Lung (tissue), 12 donors: Measurements from ENCODE around the gene DAGLA. TPM values are rescaled to one million over a fixed set of nuclear protein-coding genes. Genes with fewer than 3 reads are reported as not detected.

ENCODE experiments used
- ATAC-seq: fragments of 200-7000 bp; cut with Tn5 transposase; one replicate; pipeline ENCODE4 v1.9.1; 2020; ENCODE audit warnings: moderate number of reproducible peaks; ENCODE audit not compliant: insufficient read depth, low FRiP score
- DNase-seq, 3 donors: peaks; one replicate each; pipeline ENCODE4 v3.0.0-alpha.2; 2013 to 2017
- H3K27ac ChIP-seq, 2 donors: one replicate each; pipeline ENCODE4 v1.5.1; 2013; ENCODE audit warnings: mild to moderate bottlenecking in 2 of 2, moderate library complexity in 2 of 2, control low read depth in 1 of 2, inconsistent platforms in 1 of 2, low read depth in 1 of 2, low read length in 1 of 2
- H3K27me3 ChIP-seq, 3 donors: one replicate each; pipeline ENCODE4 v1.5.1; 2013; ENCODE audit warnings: low read length in 2 of 3; ENCODE audit not compliant: control insufficient read depth in 3 of 3, insufficient read depth in 3 of 3
- H3K36me3 ChIP-seq, 4 donors: one replicate each; pipeline ENCODE4 v1.5.1; 2013; ENCODE audit warnings: low read length in 4 of 4, mild to moderate bottlenecking in 1 of 4, moderate library complexity in 1 of 4; ENCODE audit not compliant: control insufficient read depth in 4 of 4, insufficient read depth in 4 of 4
- H3K4me1 ChIP-seq, 5 donors: one replicate each; pipeline ENCODE4 v1.5.1; 2013; ENCODE audit warnings: low read length in 5 of 5, mild to moderate bottlenecking in 2 of 5, moderate library complexity in 1 of 5; ENCODE audit not compliant: control insufficient read depth in 5 of 5, insufficient read depth in 5 of 5
- H3K4me3 ChIP-seq: one replicate; pipeline ENCODE4 v1.5.1; 2013; ENCODE audit warnings: mild to moderate bottlenecking, control low read depth, moderate library complexity
- H3K9ac ChIP-seq, 2 donors: one replicate each; pipeline ENCODE4 v1.5.1; 2013; ENCODE audit warnings: low read length in 2 of 2, control low read depth in 1 of 2; ENCODE audit not compliant: insufficient read depth in 1 of 2
- H3K9me3 ChIP-seq, 4 donors: one replicate each; pipeline ENCODE4 v1.5.1; 2013; ENCODE audit warnings: low read length in 3 of 4, mild to moderate bottlenecking in 1 of 4, moderate library complexity in 1 of 4; ENCODE audit not compliant: control insufficient read depth in 4 of 4, insufficient read depth in 3 of 4
- WGBS, 2 donors: extraction: QIAGEN DNeasy Blood & Tissue Kit; methylation state at CpG; one replicate each; pipeline ENCODE4 v1.1.7; 2013; 5-methylcytosine and 5-hydroxymethylcytosine counted together
- polyA plus RNA-seq, 2 donors: library from polyadenylated mRNA; stranded (reverse); fragments of 200-250 nt; gene quantifications; one replicate each; pipeline ENCODE4 v1.2.1, GENCODE V29; 2013
- total RNA-seq, 2 donors: library from RNA; depleted of rRNA in 1 of 2; stranded (reverse); fragments of >200 nt in 1 of 2; gene quantifications; one replicate each; pipeline ENCODE4 v1.2.1, GENCODE V29; 2014 to 2021
- TF ChIP-seq, protein P1 (sequence below): IDR thresholded peaks from 2 replicates; pipeline ENCODE4 v1.5.1; 2012; ENCODE audit warnings: mild to moderate bottlenecking; ENCODE audit errors: control extremely low read depth, extremely low read depth
- donor health status: control.
- donor health status: control.
- donor health status: Bipolar disorder and iron deficiency.
- donor health status: healthy.
- donor health status: DM: yes; HTN: yes; CAD: no.

DAGLA gene
- total and polyA plus RNA-seq, 4 donors, result 1.5 to 7.5 (median 2.9) TPM

DNA sequence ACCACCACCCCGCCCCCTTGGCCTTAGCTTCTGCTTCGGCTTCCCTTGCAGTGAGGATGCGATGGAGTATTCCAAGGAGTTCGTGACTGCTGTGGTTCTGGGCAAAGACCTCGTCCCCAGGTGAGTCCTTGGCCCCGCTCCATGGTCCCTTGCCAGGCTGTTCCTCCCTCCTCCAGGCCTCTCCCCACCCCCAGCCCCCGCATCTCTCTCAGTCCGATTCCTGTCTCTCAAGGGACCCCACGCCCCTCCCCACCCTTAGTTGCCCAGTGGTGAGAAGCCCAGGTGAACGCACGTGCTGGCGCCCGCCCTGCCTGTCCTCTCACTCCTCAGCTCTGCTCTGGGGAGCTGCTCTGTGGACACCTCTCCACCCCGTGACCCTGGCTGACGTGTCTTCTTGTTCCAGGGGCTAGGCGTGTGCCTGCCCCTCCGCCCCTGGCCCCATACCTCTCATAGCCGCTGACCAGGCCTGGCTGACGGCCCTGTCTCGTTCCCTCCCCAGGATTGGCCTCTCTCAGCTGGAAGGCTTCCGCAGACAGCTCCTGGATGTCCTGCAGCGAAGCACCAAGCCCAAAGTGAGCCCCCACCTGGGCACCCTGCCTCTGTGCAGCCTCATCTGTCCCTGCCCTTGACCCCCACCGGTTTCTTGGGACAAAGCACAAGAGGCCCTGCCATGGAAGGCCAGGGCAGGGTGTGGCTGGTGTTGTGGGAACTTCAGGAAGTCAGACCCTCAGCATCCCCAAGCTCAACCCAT is 57.6 kb downstream of the DAGLA start:
- peaks cover 0 to 5% (median 0%) of the 10 kb centered on the region in 5 donors for H3K4me1 ChIP-seq
- no peaks in the 10 kb centered on the region for H3K27me3 ChIP-seq
- DNase-seq, result no peak
- peaks cover 0 to 20% (median 4%) of the 10 kb centered on the region in 4 donors for H3K36me3 ChIP-seq
- 82 to 91% methylated on average over 23 of the region's 23 CpGs for WGBS, 2 donors
- ATAC-seq, result no peak
- TF ChIP-seq, protein P1, sequence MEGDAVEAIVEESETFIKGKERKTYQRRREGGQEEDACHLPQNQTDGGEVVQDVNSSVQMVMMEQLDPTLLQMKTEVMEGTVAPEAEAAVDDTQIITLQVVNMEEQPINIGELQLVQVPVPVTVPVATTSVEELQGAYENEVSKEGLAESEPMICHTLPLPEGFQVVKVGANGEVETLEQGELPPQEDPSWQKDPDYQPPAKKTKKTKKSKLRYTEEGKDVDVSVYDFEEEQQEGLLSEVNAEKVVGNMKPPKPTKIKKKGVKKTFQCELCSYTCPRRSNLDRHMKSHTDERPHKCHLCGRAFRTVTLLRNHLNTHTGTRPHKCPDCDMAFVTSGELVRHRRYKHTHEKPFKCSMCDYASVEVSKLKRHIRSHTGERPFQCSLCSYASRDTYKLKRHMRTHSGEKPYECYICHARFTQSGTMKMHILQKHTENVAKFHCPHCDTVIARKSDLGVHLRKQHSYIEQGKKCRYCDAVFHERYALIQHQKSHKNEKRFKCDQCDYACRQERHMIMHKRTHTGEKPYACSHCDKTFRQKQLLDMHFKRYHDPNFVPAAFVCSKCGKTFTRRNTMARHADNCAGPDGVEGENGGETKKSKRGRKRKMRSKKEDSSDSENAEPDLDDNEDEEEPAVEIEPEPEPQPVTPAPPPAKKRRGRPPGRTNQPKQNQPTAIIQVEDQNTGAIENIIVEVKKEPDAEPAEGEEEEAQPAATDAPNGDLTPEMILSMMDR, result no peak
- no peaks in the 10 kb centered on the region for H3K9me3 ChIP-seq
- H3K9ac ChIP-seq, result no peak overlapping the region
- no peak overlapping the region for H3K4me3 ChIP-seq
- H3K27ac ChIP-seq, result no peak overlapping the region

DNA sequence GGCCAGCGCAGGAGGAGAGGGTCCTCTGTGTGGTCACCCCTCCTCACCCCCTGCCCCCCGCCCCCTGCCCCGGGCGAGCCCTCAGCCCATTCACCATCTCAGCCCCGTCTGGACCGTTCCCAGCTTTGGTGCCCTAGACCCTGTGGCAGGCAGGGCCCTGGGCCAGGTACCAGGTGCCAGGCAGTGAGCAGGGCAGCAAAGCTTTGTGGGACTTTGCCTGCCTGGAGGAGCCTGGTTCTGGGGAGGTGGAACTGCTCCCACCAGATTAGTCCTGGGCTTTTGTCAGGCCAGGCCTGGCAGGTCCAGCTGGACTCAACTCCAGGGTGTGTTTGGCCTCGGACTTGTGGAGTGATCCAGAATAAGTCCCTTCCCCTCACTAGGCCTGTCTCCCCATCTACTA is 58.6 kb downstream of the DAGLA start:
- DNase-seq (no peak), ATAC-seq (no peak)
- WGBS, 2 donors, result 97 to 99% methylated on average over 7 of the region's 7 CpGs
- H3K27me3 ChIP-seq, result no peaks in the 10 kb centered on the region
- H3K36me3 ChIP-seq, result peaks cover 0 to 20% (median 4%) of the 10 kb centered on the region in 4 donors
- H3K9me3 ChIP-seq, result no peaks in the 10 kb centered on the region
- H3K4me1 ChIP-seq, result peaks cover 0 to 3% (median 0%) of the 10 kb centered on the region in 5 donors
- H3K27ac ChIP-seq, result no peak overlapping the region
- TF ChIP-seq, protein P1, result no peak
- H3K9ac ChIP-seq, result no peak overlapping the region
- H3K4me3 ChIP-seq, result no peak overlapping the region

DNA sequence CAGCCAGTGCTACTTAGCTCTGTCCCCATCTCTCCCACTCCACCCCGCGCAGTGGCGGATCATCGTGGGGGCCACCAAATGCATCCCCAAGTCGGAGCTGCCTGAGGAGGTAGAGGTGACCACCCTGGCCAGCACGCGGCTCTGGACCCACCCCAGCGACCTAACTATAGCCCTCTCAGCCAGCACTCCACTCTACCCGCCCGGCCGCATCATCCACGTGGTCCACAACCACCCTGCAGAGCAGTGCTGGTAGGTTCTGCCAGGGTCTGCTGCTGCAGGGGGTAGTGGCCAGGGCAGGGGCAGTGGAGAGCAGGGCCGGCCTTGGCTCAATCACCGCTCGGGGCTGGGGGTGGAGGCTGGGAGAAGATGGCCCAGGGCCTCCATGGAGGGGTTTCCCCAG is 59.2 kb downstream of the DAGLA start:
- no peaks in the 10 kb centered on the region for H3K9me3 ChIP-seq
- DNase-seq (no peak), ATAC-seq (no peak)
- H3K9ac ChIP-seq, result no peak overlapping the region
- H3K4me3 ChIP-seq, result no peak overlapping the region
- no peaks in the 10 kb centered on the region for H3K27me3 ChIP-seq
- 90 to 96% methylated on average over 14 to 15 of the region's 15 CpGs for WGBS, 2 donors
- H3K36me3 ChIP-seq, result peaks cover 0 to 23% (median 4%) of the 10 kb centered on the region in 4 donors
- TF ChIP-seq, protein P1, result no peak
- no peak overlapping the region for H3K27ac ChIP-seq
- H3K4me1 ChIP-seq, result peaks cover 0 to 3% (median 0%) of the 10 kb centered on the region in 5 donors
